H9 (cell line): ENCODE results near the gene NAA35. TPM values are rescaled to one million over a fixed set of nuclear protein-coding genes. Genes with fewer than 3 reads are reported as not detected.

Experiments used
- DNase-seq: peaks from one replicate; pipeline ENCODE4 v3.0.0-alpha.2; 2017
- H2AFZ ChIP-seq: one replicate; pipeline ENCODE4 v1.6.1; 2013; ENCODE audit warnings: mild to moderate bottlenecking, low read length, control low read depth, moderate library complexity
- H2AK5ac ChIP-seq: 2 replicates; pipeline ENCODE4 v1.6.1; 2013; ENCODE audit warnings: low read length, control low read depth, mixed read lengths; ENCODE audit not compliant: insufficient read length
- H2BK120ac ChIP-seq: one replicate; pipeline ENCODE4 v1.6.1; 2013; ENCODE audit warnings: low read depth, mild to moderate bottlenecking, low read length, control low read depth, inconsistent platforms; ENCODE audit not compliant: poor library complexity, severe bottlenecking
- H2BK12ac ChIP-seq: 2 replicates; pipeline ENCODE4 v1.6.1; 2013; ENCODE audit warnings: low read length, control low read depth, mixed read lengths, low read depth; ENCODE audit not compliant: insufficient read length
- H2BK15ac ChIP-seq: 2 replicates; pipeline ENCODE4 v1.6.1; 2013; ENCODE audit warnings: low read depth, low read length, control low read depth
- H2BK20ac ChIP-seq: one replicate; pipeline ENCODE4 v1.6.1; 2013; ENCODE audit warnings: low read depth, mild to moderate bottlenecking, low read length, control low read depth, inconsistent platforms; ENCODE audit not compliant: poor library complexity, severe bottlenecking
- H2BK5ac ChIP-seq: 2 replicates; pipeline ENCODE4 v1.6.1; 2013; ENCODE audit warnings: low read length, control low read depth, mixed read lengths; ENCODE audit not compliant: insufficient read length
- H3K14ac ChIP-seq: 2 replicates; pipeline ENCODE4 v1.6.1; 2013; ENCODE audit warnings: low read length, control low read depth; ENCODE audit not compliant: insufficient read depth
- H3K18ac ChIP-seq: 2 replicates; pipeline ENCODE4 v1.6.1; 2013; ENCODE audit warnings: low read depth, mild to moderate bottlenecking, mixed read lengths, low read length, control low read depth; ENCODE audit not compliant: insufficient read length
- H3K23ac ChIP-seq: 2 replicates; pipeline ENCODE4 v1.6.1; 2013; ENCODE audit warnings: low read length, control low read depth, mixed read lengths, low read depth; ENCODE audit not compliant: insufficient read length
- H3K23me2 ChIP-seq: 2 replicates; pipeline ENCODE4 v1.6.1; 2013; ENCODE audit warnings: low read depth, mild to moderate bottlenecking, mixed read lengths, low read length, control low read depth; ENCODE audit not compliant: insufficient read length, poor library complexity, severe bottlenecking
- H3K27ac ChIP-seq: 2 replicates; pipeline ENCODE4 v1.5.1; 2013; ENCODE audit warnings: low read length, control low read depth, mixed read lengths, low read depth; ENCODE audit not compliant: insufficient read length
- H3K27me3 ChIP-seq: 2 replicates; pipeline ENCODE4 v1.6.1; 2013; ENCODE audit warnings: low read length, control low read depth, inconsistent platforms; ENCODE audit not compliant: insufficient read depth
- H3K4ac ChIP-seq: 2 replicates; pipeline ENCODE4 v1.6.1; 2013; ENCODE audit warnings: low read depth, mild to moderate bottlenecking, control low read depth, inconsistent platforms, low read length, moderate library complexity
- H3K4me1 ChIP-seq: 2 replicates; pipeline ENCODE4 v1.6.1; 2013; ENCODE audit warnings: low read length, control low read depth, inconsistent platforms; ENCODE audit not compliant: insufficient read depth
- H3K4me2 ChIP-seq: 2 replicates; pipeline ENCODE4 v1.6.1; 2013; ENCODE audit warnings: low read length, control low read depth, mixed read lengths; ENCODE audit not compliant: insufficient read length, insufficient read depth
- H3K56ac ChIP-seq: 2 replicates; pipeline ENCODE4 v1.6.1; 2013; ENCODE audit warnings: low read depth, mild to moderate bottlenecking, mixed read lengths, low read length, control low read depth; ENCODE audit not compliant: insufficient read length
- H3K79me1 ChIP-seq: 2 replicates; pipeline ENCODE4 v1.6.1; 2013; ENCODE audit warnings: low read depth, mild to moderate bottlenecking, moderate library complexity, low read length, control low read depth, inconsistent platforms; ENCODE audit not compliant: insufficient read depth, poor library complexity, severe bottlenecking
- H3K79me2 ChIP-seq: 2 replicates; pipeline ENCODE4 v1.6.1; 2013; ENCODE audit warnings: low read length, control low read depth, inconsistent platforms; ENCODE audit not compliant: insufficient read depth
- H3K9ac ChIP-seq: 2 replicates; pipeline ENCODE4 v1.6.1; 2013; ENCODE audit warnings: low read length, control low read depth, mixed read lengths; ENCODE audit not compliant: insufficient read length; ENCODE audit errors: extremely low read depth
- H3K9me3 ChIP-seq: one replicate; pipeline ENCODE4 v1.6.1; 2013; ENCODE audit warnings: low read depth, low read length, inconsistent platforms; ENCODE audit not compliant: control insufficient read depth
- H3T11ph ChIP-seq: one replicate; pipeline ENCODE4 v1.6.1; 2013; ENCODE audit warnings: mild to moderate bottlenecking, low read length, control low read depth, inconsistent platforms
- H4K20me1 ChIP-seq: one replicate; pipeline ENCODE4 v1.6.1; 2013; ENCODE audit not compliant: control insufficient read depth, insufficient read length, insufficient read depth
- H4K5ac ChIP-seq: 2 replicates; pipeline ENCODE4 v1.6.1; 2013; ENCODE audit warnings: low read depth, mild to moderate bottlenecking, mixed read lengths, low read length, control low read depth; ENCODE audit not compliant: insufficient read length
- H4K8ac ChIP-seq: replicated peaks from 2 replicates; pipeline ENCODE4 v1.6.1; 2013; ENCODE audit warnings: low read length, control low read depth, mixed read lengths, low read depth; ENCODE audit not compliant: insufficient read length
- H4K91ac ChIP-seq: 2 replicates; pipeline ENCODE4 v1.6.1; 2013; ENCODE audit warnings: low read depth, mild to moderate bottlenecking, moderate library complexity, mixed read lengths, low read length, control low read depth; ENCODE audit not compliant: insufficient read length
- H3K27ac Mint-ChIP-seq, 3 experiments: 2 replicates in 2 of 3; 3 replicates in 1 of 3; pipeline ENCODE4 v1.8.0; 2020 to 2021; ENCODE audit warnings: mixed read lengths in 3 of 3, mild to moderate bottlenecking in 1 of 3, moderate library complexity in 1 of 3
- H3K27me3 Mint-ChIP-seq: 2 replicates; pipeline ENCODE4 v1.8.0; 2021; ENCODE audit warnings: low read depth, mild to moderate bottlenecking, moderate library complexity, mixed read lengths
- H3K36me3 Mint-ChIP-seq, 3 experiments: 2 replicates in 2 of 3; 3 replicates in 1 of 3; pipeline ENCODE4 v1.8.0; 2020 to 2021; ENCODE audit warnings: low read depth in 3 of 3, mixed read lengths in 3 of 3; ENCODE audit not compliant: insufficient read depth in 1 of 3
- H3K4me1 Mint-ChIP-seq, 2 experiments: 2 replicates each; pipeline ENCODE4 v1.8.0; 2020; ENCODE audit warnings: mixed read lengths in 2 of 2
- H3K4me3 Mint-ChIP-seq, 2 experiments: 2 replicates in 1 of 2; 3 replicates in 1 of 2; pipeline ENCODE4 v1.8.0; 2020 to 2021; ENCODE audit warnings: mild to moderate bottlenecking in 2 of 2, mixed read lengths in 2 of 2, moderate library complexity in 1 of 2
- H3K9me3 Mint-ChIP-seq, 2 experiments: 2 replicates in 1 of 2; 3 replicates in 1 of 2; pipeline ENCODE4 v1.8.0; 2020; ENCODE audit warnings: mild to moderate bottlenecking in 2 of 2, mixed read lengths in 2 of 2, moderate library complexity in 1 of 2
- WGBS: extraction: QIAGEN DNeasy Blood & Tissue Kit; methylation state at CpG from one replicate; pipeline ENCODE4 v1.1.7; 2013; ENCODE audit warnings: missing lambda C conversion rate, low lambda C conversion rate, mixed read lengths; ENCODE audit not compliant: insufficient read length; ENCODE audit errors: extremely low coverage; 5-methylcytosine and 5-hydroxymethylcytosine counted together
- total RNA-seq: library from RNA; stranded (reverse); gene quantifications from 2 replicates; pipeline ENCODE4 v1.2.1, GENCODE V29; 2021
- TF ChIP-seq, protein P1 (sequence below): fragments of 200-600 bp; sonication (generic); conservative IDR thresholded peaks from 3 replicates; pipeline ENCODE4 v1.8.0; 2021; ENCODE audit warnings: antibody characterized with exemption, mild to moderate bottlenecking

NAA35 gene
- total RNA-seq, 1 experiment from 2014 or later, result 38.6 TPM

DNA sequence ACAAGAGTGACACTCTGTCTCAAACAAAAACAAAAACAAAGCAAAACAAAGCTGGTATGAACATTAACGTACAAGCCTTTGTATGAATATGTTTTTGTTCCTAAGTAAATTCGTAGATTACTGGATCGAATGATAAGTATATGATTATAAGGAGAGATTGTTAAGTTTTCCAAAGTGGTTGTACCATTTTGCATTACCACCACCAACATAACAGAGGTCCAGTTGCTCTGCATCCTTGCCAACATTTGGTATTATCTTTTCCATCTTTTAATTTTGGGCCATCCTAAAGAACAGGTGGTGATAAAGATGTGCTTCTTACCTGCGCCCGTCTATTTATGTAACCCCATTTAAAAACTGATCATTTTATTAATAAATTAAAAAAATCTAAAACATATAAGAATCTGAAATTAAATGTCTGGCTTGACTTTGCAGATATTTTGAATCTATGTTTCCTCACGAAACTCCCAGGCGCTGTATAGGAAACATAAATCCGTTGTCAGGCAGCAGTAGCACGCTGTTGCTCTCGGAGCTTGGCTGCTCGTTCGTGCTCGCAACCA is 593 bp upstream of the NAA35 start:
- Histone ChIP-seq H3K4ac (no peak overlapping the region), H3K18ac (no peak overlapping the region), H4K20me1 (no peaks in the 10 kb centered on the region), H4K8ac (no peak overlapping the region), H2BK12ac (no peak overlapping the region), H3K23me2 (no peaks in the 10 kb centered on the region), H3K23ac (no peak overlapping the region), H3K9me3 (no peaks in the 10 kb centered on the region), H4K5ac (no peak overlapping the region), H4K91ac (no peak overlapping the region), H3K79me2 (peaks cover 8% of the 10 kb centered on the region), H3K56ac (no peak overlapping the region), H3K9ac (peak overlapping the region; percentile 87), H2AK5ac (no peak overlapping the region), H2BK5ac (no peak overlapping the region), H2BK20ac (no peak overlapping the region), H3T11ph (no peak overlapping the region), H2BK120ac (no peak overlapping the region), H3K27ac (no peak overlapping the region), H3K4me2 (peak overlapping the region; percentile 83), H3K4me1 (no peaks in the 10 kb centered on the region), H3K14ac (no peak overlapping the region), H3K27me3 (no peaks in the 10 kb centered on the region), H3K79me1 (peaks cover 3% of the 10 kb centered on the region), H2AFZ (no peak overlapping the region), H2BK15ac (no peak overlapping the region)
- Mint-ChIP-seq H3K27me3 (no peaks in the 10 kb centered on the region), H3K9me3 (no peaks in the 10 kb centered on the region), H3K4me3 (no peak overlapping the region; a peak in 2 of 5 replicates), H3K4me1 (peaks cover 6 to 8% of the 10 kb centered on the region in 2 experiments), H3K27ac (peak overlapping the region; percentile 94 to 99 (median 99); a peak in 6 of 7 replicates), H3K36me3 (peaks cover 0 to 13% (median 2%) of the 10 kb centered on the region in 3 experiments; a peak in 5 of 7 replicates)
- no peak for DNase-seq
- TF ChIP-seq, protein P1, sequence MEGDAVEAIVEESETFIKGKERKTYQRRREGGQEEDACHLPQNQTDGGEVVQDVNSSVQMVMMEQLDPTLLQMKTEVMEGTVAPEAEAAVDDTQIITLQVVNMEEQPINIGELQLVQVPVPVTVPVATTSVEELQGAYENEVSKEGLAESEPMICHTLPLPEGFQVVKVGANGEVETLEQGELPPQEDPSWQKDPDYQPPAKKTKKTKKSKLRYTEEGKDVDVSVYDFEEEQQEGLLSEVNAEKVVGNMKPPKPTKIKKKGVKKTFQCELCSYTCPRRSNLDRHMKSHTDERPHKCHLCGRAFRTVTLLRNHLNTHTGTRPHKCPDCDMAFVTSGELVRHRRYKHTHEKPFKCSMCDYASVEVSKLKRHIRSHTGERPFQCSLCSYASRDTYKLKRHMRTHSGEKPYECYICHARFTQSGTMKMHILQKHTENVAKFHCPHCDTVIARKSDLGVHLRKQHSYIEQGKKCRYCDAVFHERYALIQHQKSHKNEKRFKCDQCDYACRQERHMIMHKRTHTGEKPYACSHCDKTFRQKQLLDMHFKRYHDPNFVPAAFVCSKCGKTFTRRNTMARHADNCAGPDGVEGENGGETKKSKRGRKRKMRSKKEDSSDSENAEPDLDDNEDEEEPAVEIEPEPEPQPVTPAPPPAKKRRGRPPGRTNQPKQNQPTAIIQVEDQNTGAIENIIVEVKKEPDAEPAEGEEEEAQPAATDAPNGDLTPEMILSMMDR, result no peak
- 100% methylated on average over 2 of the region's 13 CpGs for WGBS
